GM12872 (cell line): ENCODE results near the gene METAP1D.

Experiments
- TF ChIP-seq, protein P1 (sequence below): IDR thresholded peaks from 3 replicates; pipeline ENCODE4 v1.5.1; 2011; ENCODE audit warnings: low read depth, mild to moderate bottlenecking, low read length, moderate library complexity; ENCODE audit not compliant: insufficient read depth

METAP1D gene

DNA sequence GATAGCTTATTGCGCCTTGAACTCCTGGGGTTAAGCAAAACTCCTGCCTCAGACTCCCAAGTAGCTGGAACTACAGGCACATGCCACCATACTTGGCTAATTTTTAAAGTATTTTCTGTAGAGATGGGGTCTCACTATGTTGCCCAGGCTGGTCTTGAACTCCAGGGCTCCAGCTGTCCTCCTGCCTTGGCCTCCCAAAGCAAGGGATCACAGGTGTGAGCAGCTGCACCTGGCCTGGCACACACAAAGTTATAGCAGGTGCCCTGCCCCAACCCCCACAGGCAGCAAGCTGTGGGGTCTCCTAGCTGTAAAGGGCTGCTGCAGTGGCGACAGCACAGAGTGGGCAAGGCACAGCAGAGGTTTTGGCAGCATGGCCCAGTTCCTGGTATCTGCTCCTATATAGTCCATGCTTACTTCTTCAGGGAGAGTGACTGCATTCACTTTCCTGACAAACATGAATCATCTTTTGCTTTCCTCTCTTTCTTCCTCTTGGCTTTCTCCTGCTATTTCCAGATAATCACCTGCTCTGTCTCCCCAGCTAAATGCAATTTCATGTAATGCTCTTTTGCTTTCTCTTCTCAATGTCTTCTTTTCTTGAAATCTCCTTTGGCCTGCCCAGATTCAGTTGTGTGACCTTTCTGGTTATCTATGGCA is 27.3 kb upstream of the METAP1D start:
- TF ChIP-seq, protein P1, sequence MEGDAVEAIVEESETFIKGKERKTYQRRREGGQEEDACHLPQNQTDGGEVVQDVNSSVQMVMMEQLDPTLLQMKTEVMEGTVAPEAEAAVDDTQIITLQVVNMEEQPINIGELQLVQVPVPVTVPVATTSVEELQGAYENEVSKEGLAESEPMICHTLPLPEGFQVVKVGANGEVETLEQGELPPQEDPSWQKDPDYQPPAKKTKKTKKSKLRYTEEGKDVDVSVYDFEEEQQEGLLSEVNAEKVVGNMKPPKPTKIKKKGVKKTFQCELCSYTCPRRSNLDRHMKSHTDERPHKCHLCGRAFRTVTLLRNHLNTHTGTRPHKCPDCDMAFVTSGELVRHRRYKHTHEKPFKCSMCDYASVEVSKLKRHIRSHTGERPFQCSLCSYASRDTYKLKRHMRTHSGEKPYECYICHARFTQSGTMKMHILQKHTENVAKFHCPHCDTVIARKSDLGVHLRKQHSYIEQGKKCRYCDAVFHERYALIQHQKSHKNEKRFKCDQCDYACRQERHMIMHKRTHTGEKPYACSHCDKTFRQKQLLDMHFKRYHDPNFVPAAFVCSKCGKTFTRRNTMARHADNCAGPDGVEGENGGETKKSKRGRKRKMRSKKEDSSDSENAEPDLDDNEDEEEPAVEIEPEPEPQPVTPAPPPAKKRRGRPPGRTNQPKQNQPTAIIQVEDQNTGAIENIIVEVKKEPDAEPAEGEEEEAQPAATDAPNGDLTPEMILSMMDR: no peak

DNA sequence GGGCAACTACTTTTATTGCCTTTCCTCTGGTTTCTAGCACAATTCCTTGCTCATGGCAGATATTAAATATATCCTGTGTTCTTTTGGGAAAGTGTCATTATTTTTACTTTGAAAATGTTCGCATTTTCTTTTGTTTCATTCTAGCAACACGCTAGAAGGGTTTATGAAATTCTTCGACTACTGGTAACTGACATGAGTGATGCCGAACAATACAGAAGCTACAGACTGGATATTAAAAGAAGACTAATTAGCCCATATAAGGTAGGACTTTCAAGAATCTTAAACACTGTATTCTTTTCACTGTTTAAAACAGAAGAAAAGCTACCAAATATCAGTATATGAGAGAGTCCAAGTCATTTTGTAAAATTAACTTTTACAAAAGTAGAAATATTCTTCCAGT is 20.6 kb upstream of the METAP1D start:
- TF ChIP-seq, protein P1: no peak

DNA sequence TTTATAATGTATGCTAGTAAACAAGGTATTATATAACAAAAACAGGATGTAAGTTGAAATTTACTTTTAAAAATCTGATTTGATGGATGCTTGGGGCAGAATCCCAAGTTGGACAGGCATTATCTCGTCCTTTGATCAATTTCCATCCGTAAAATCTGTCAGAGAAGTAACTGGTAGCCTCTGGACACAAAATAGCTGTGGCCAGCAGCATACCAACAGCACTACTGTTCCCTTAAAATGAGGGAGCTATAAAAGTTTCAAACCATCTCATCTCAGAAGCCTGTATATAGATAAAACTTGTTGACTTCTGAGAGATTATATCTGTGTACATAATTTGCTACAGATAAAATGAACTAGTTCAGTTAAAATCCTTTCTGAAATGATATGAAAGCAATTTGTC is 14.7 kb upstream of the METAP1D start:
- TF ChIP-seq, protein P1: no peak

DNA sequence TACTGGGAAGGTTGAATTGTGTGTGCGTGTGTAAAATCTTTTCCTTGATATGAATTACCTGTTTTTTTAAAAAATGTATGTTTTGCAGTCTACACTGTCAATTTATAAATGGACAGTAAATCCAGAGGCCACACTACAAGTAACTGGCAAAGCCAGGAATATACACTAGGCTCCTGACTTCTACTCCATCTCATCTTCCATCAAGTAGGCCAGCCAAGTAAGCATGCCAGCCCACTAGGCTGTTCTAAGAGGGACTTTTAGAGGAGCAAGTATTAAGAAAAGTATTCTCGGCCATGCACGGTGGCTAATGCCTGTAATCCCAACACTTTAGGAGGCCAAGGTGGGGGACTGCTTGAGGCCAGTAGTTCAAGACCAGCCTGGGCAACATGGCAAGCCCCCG is 13.0 kb upstream of the METAP1D start:
- TF ChIP-seq, protein P1: no peak

DNA sequence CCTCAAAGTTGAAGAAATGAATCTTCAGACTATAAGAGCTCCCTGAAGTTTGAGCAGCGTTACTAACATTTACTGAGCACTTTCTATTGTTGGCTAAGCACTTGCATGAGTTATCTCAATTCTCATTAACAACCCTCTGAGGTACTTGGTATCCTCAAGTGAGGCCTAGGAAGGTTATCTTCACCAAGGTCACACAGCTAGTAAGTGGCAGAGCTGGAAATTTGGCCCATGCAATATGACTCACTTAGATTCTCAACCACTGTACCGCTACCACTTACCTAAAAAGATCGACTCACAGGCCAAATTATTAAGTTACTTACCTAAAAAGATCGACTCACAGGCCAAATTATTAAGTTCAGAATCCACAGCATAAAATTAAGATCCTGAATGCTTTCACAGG is 8.7 kb upstream of the METAP1D start:
- TF ChIP-seq, protein P1: no peak

DNA sequence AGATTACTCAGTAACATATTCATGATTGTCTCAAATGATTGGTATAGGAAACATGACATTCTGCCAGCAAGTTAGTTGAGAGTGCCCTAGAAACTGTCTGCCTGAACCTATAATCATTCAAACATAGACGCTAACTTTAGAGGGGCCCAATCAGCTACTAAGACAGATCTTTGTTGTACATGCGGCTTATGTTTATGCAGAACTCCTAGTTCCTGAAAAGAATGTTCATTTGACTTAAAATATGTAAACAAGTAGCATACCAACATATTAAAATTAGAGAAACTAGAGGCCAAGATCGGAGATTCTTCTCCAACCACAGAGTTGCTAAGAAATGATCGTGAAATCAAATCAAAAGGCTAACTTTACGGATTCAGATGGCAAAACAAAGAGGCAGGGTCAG is 4.2 kb upstream of the METAP1D start:
- TF ChIP-seq, protein P1: no peak

DNA sequence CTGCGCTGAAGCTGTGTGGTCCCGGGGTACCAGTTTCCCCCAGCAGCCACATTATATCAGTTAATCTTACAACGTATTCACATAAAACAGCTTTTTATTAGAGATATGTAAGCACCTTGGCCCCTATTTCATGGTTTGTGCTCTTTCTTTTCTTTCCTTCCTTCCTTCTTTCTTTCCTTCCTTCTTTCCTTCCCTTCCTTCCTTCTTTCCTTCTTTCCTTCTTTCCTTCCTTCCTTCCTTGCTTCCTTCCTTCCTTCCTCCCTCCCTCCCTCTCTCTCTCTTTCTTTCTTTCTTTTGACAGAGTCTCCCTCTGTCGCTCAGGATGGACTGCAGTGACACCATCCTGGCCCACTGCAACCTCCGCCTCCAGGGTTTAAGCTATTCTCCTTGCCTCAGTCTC is 3.7 kb upstream of the METAP1D start:
- TF ChIP-seq, protein P1: no peak
